ENCODE results near the gene PLCB2. TPM values are rescaled to one million over a fixed set of nuclear protein-coding genes. Genes with fewer than 3 reads are reported as not detected.

The PLCB2 gene
- total RNA-seq, 1 experiment from 2014 or later = 1.7 TPM

DNA sequence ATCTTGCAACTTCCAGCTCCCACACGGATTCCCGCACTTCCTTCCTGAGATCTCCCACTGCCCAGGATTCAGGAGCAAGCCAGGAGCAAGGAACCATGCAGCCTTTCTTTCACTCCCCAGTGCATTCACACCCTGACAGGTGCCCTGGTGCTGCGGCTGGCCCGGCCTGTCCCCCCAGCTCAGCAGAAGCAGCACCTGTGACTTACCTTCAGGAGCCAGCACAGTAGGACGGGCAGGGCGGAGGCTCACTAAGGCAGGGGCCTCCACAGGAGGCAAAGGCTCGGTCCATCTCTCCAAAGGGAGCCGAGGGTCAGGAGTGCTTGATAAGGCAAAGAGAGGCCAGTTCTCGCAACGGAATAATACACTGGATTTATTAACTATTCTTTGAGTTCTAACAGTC, 29.7 kb downstream of the PLCB2 start:
- intact Hi-C loops (cut with micrococcal nuclease; ENCODE audit: unreplicated experiment) (loop anchor here (5.0 to 10.0 kb wide), 2 partner anchors 144 to 233 kb away; no protein-coding TSS in a partner anchor), in situ Hi-C loops (cut with HindIII; ENCODE audit: low pct_unique_long_range_greater_than_20kb, low sequenced_read_pairs) (no loop called here)
- POLR2A ChIA-PET = no interaction called here
- TF ChIP-seq TCF7L2 (IDR thresholded peaks at IDR 0.05; ENCODE audit: low read depth, low read length) (no peak), REST (IDR thresholded peaks at IDR 0.05; ENCODE audit: insufficient read depth in 1 of 2, low read depth in 2 of 2, low read length in 1 of 2) (no peak), SIN3A (IDR thresholded peaks at IDR 0.05; ENCODE audit: borderline replicate concordance, insufficient read depth, low read depth, low read length) (no peak), POLR2AphosphoS5 (IDR thresholded peaks at IDR 0.05; ENCODE audit: low read depth, low read length) (no peak)
- TF ChIP-seq, protein P1, sequence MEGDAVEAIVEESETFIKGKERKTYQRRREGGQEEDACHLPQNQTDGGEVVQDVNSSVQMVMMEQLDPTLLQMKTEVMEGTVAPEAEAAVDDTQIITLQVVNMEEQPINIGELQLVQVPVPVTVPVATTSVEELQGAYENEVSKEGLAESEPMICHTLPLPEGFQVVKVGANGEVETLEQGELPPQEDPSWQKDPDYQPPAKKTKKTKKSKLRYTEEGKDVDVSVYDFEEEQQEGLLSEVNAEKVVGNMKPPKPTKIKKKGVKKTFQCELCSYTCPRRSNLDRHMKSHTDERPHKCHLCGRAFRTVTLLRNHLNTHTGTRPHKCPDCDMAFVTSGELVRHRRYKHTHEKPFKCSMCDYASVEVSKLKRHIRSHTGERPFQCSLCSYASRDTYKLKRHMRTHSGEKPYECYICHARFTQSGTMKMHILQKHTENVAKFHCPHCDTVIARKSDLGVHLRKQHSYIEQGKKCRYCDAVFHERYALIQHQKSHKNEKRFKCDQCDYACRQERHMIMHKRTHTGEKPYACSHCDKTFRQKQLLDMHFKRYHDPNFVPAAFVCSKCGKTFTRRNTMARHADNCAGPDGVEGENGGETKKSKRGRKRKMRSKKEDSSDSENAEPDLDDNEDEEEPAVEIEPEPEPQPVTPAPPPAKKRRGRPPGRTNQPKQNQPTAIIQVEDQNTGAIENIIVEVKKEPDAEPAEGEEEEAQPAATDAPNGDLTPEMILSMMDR (IDR thresholded peaks at IDR 0.05) = no peak
- no peaks in the 10 kb centered on the region for H3K9me3 ChIP-seq (ENCODE audit: control insufficient read depth, insufficient read depth, low read depth, low read length)
- H3K4me1 ChIP-seq (ENCODE audit: control insufficient read depth, insufficient read depth, low read length) = no peaks in the 10 kb centered on the region
- ATAC-seq (no peak), DNase-seq (ENCODE audit: low read depth, low spot score) (no peak)
- H3K4me3 ChIP-seq (ENCODE audit: low read depth in 2 of 2, low read length in 2 of 2) = no peak overlapping the region
- no peaks in the 10 kb centered on the region for H3K27me3 ChIP-seq (ENCODE audit: control insufficient read depth, insufficient read depth, low read length)
- BruUV-seq (replicated peaks) = no TSS peak
- H3K27ac ChIP-seq (ENCODE audit: low read length) = no peak overlapping the region
- H3K36me3 ChIP-seq (ENCODE audit: control insufficient read depth, insufficient read depth, low read length) = no peaks in the 10 kb centered on the region
- CTCF ChIA-PET = interaction anchor here (1.1 to 1.7 kb wide), 3 partner anchors 36 to 144 kb away, joined by 3 to 14 read pairs (median 4); no protein-coding TSS in a partner anchor

- Histone ChIP-seq H3K9me3 (ENCODE audit: control insufficient read depth, insufficient read depth, low read depth, low read length) (no peaks in the 10 kb centered on the region), H3K27ac (ENCODE audit: low read length) (no peak overlapping the region), H3K4me3 (ENCODE audit: low read depth in 2 of 2, low read length in 2 of 2) (no peak overlapping the region), H3K27me3 (ENCODE audit: control insufficient read depth, insufficient read depth, low read length) (no peaks in the 10 kb centered on the region), H3K4me1 (ENCODE audit: control insufficient read depth, insufficient read depth, low read length) (no peaks in the 10 kb centered on the region), H3K36me3 (ENCODE audit: control insufficient read depth, insufficient read depth, low read length) (no peaks in the 10 kb centered on the region)
- intact Hi-C loops (cut with micrococcal nuclease; ENCODE audit: unreplicated experiment) = loop anchor here (5.0 to 10.0 kb wide), 2 partner anchors 145 to 233 kb away; no protein-coding TSS in a partner anchor
- no TSS peak for BruUV-seq (replicated peaks)
- POLR2A ChIA-PET = interaction anchor here (0.6 kb wide), 1 partner anchor 33 kb away, joined by 3 read pairs; no protein-coding TSS in a partner anchor
- in situ Hi-C loops (cut with HindIII; ENCODE audit: low pct_unique_long_range_greater_than_20kb, low sequenced_read_pairs) = no loop called here
- CTCF ChIA-PET = interaction anchor here (0.7 to 1.4 kb wide), 3 partner anchors 32 to 47 kb away, joined by 3 to 4 read pairs (median 3); no protein-coding TSS in a partner anchor
- ATAC-seq (no peak), DNase-seq (ENCODE audit: low read depth, low spot score) (no peak)
- no peak for TF ChIP-seq POLR2AphosphoS5 (IDR thresholded peaks at IDR 0.05; ENCODE audit: low read depth, low read length)
- TF ChIP-seq REST (IDR thresholded peaks at IDR 0.05; ENCODE audit: insufficient read depth in 1 of 2, low read depth in 2 of 2, low read length in 1 of 2) = no peak
- TF ChIP-seq SIN3A (IDR thresholded peaks at IDR 0.05; ENCODE audit: borderline replicate concordance, insufficient read depth, low read depth, low read length) = no peak
- TF ChIP-seq TCF7L2 (IDR thresholded peaks at IDR 0.05; ENCODE audit: low read depth, low read length) = no peak
- TF ChIP-seq, protein P1 (IDR thresholded peaks at IDR 0.05) = no peak
Measured at GRCh38 chr15:40277471-40277870, 30.3 kb downstream of the PLCB2 start.

Data from Panc1 (cell line).